Pancreas (tissue), 10 donors: Measurements from ENCODE around the gene DAAM2. TPM values are rescaled to one million over a fixed set of nuclear protein-coding genes. Genes with fewer than 3 reads are reported as not detected.

ENCODE experiments used
- ATAC-seq, 4 donors: fragments of 200-7000 bp; cut with Tn5 transposase; one replicate each; pipeline versions ENCODE4 v1.8.0 to v1.9.1; 2020; ENCODE audit warnings: mild to moderate bottlenecking in 4 of 4, moderate library complexity in 4 of 4
- DNase-seq, 6 donors: peaks; one replicate each; pipeline ENCODE4 v3.0.0-alpha.2; 2020
- FAIRE-seq: peaks from 2 replicates; lab custom pipeline; 2012; peaks lifted over from hg19 to GRCh38; lab: Jason Lieb, UNC
- H3K27ac ChIP-seq, 4 donors: fragments of 200-600 bp; sonication (generic); 1 replicate in 3 of 4; 2 replicates in 1 of 4; pipeline versions ENCODE4 v1.5.0 to v1.8.0; 2020
- H3K27me3 ChIP-seq, 4 donors: fragments of 200-600 bp; one replicate each; pipeline ENCODE4 v1.8.0; 2021
- H3K36me3 ChIP-seq, 3 donors: fragments of 200-600 bp; sonication (generic) in 1 of 3; one replicate each; pipeline versions ENCODE4 v1.5.0 to v1.8.0; 2020 to 2021
- H3K4me1 ChIP-seq, 3 donors: fragments of 200-600 bp; one replicate each; pipeline ENCODE4 v1.8.0; 2021
- H3K4me3 ChIP-seq, 4 donors: fragments of 200-600 bp; sonication (generic) in 2 of 4; one replicate each; pipeline versions ENCODE4 v1.5.0 to v1.8.0; 2020 to 2021
- H3K9me3 ChIP-seq, 4 donors: fragments of 200-600 bp; one replicate each; pipeline ENCODE4 v1.8.0; 2021
- CTCF ChIP-seq, 4 donors: fragments of 200-600 bp; sonication (generic) in 3 of 4; IDR thresholded peaks; one replicate each; pipeline versions ENCODE4 v1.5.0 to v1.8.0; 2021; ENCODE audit warnings: antibody characterized with exemption in 4 of 4
- WGBS, 2 donors: extraction: QIAGEN DNeasy Blood & Tissue Kit; methylation state at CpG; one replicate each; pipeline ENCODE4 v1.1.7; 2013; 5-methylcytosine and 5-hydroxymethylcytosine counted together
- intact Hi-C, 3 donors: fragments of 100-400 bp; cut with DNase I; formaldehyde crosslinking; loops; one replicate each; pipeline versions ENCODE4 v1.11.1 to v1.14.2; 2022
- polyA plus RNA-seq, 2 donors: library from polyadenylated mRNA; stranded (reverse); fragments of 200-250 nt; gene quantifications; one replicate each; pipeline ENCODE4 v1.2.3, GENCODE V29; 2013
- total RNA-seq, 6 donors: library from RNA; stranded (reverse); fragmentation: NEBNext Ultra II Directional in 4 of 6; extraction: Animal tissue kit (Norgen Biotek cat#: 25700) in 4 of 6; gene quantifications; one replicate each; pipeline versions ENCODE4 v1.2.1 to v1.2.4, GENCODE V29; 2021 to 2023
- donor health status: healthy with polysubstance abuse.
- donor health status: DM: no; HTN: no; CAD: no; lungs with moderate emphysema.
- donor health status: DM: no; HTN: no; CAD: no.
- donor health status: control.
- donor health status: control.
- donor health status: Bipolar disorder and iron deficiency.
- donor health status: DM: yes; HTN: yes; CAD: no.
- donor health status: DM: no; HTN: no; CAD: no.
- donor health status: DM: no; HTN: no; CAD: no.
- donor health status: DM: yes; HTN: yes; CAD: no.

Gene DAAM2
- total and polyA plus RNA-seq, 8 donors, result 4.0 to 10.5 (median 7.2) TPM

GRCh38 chr6:39935241-39935640, 143.1 kb downstream of the DAAM2 start:
- Histone ChIP-seq H3K4me1 (peaks cover 0 to 16% (median 0%) of the 10 kb centered on the region in 3 donors), H3K4me3 (no peak overlapping the region), H3K27me3 (no peaks in the 10 kb centered on the region), H3K9me3 (no peaks in the 10 kb centered on the region), H3K27ac (no peak overlapping the region), H3K36me3 (no peaks in the 10 kb centered on the region)
- ATAC-seq (no peak), FAIRE-seq (no peak), DNase-seq (no peak)
- intact Hi-C loops, result no loop called here
- TF ChIP-seq CTCF (IDR thresholded peaks at IDR 0.05), result no peak
- 74 to 76% methylated on average over 2 of the region's 2 CpGs for WGBS, 2 donors

DNA sequence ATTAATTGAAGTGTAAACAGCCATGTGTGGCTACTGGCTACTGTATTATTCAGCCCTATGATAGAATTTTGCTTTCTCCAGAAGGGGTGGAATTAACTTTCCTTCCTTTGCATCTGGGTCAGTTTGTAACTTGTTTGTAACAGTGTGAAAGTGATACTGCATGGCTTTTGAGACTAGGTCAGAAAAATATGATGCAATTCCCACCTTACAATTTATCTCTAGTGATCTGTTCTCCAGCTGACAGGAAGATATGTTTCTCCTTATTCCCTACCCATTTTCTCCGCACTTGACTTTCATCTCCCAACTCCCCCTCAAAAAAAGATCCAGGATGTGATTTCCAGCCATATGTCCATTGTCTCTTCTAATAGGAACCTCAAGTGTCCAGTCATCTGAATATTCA, 144.7 kb downstream of the DAAM2 start:
- intact Hi-C loops, result no loop called here
- H3K4me1 ChIP-seq, result peaks cover 0 to 16% (median 0%) of the 10 kb centered on the region in 3 donors
- no peak for DNase-seq
- TF ChIP-seq CTCF (IDR thresholded peaks at IDR 0.05), result no peak
- H3K4me3 ChIP-seq, result no peak overlapping the region
- no peaks in the 10 kb centered on the region for H3K9me3 ChIP-seq
- no peak overlapping the region for H3K27ac ChIP-seq
- no peak for ATAC-seq
- H3K36me3 ChIP-seq, result no peaks in the 10 kb centered on the region
- FAIRE-seq, result no peak
- H3K27me3 ChIP-seq, result no peaks in the 10 kb centered on the region
- 94 to 96% methylated on average over 1 of the region's 1 CpG for WGBS, 2 donors

- ATAC-seq, result no peak
- 89 to 94% methylated on average over 3 of the region's 3 CpGs for WGBS, 2 donors
These were observed 145.6 kb downstream of the DAAM2 start for GRCh38 chr6:39937686-39938333.

GRCh38 chr6:39938773-39939654, 146.8 kb downstream of the DAAM2 start:
- Histone ChIP-seq H3K27me3 (no peaks in the 10 kb centered on the region), H3K4me3 (no peak overlapping the region), H3K27ac (no peak overlapping the region), H3K36me3 (no peaks in the 10 kb centered on the region), H3K4me1 (peaks cover 0 to 14% (median 0%) of the 10 kb centered on the region in 3 donors), H3K9me3 (no peaks in the 10 kb centered on the region)
- FAIRE-seq (no peak), DNase-seq (no peak), ATAC-seq (no peak)
- no peak for TF ChIP-seq CTCF (IDR thresholded peaks at IDR 0.05)
- intact Hi-C loops, result no loop called here
- WGBS, 2 donors, result 82 to 84% methylated on average over 10 of the region's 10 CpGs

More at GRCh38 chr6:39937686-39938333, 145.6 kb downstream of the DAAM2 start:
- intact Hi-C loops, result no loop called here
- no peak overlapping the region for H3K4me3 ChIP-seq
- H3K4me1 ChIP-seq, result peaks cover 0 to 16% (median 0%) of the 10 kb centered on the region in 3 donors
- no peak for TF ChIP-seq CTCF (IDR thresholded peaks at IDR 0.05)
- H3K9me3 ChIP-seq, result no peaks in the 10 kb centered on the region
- no peaks in the 10 kb centered on the region for H3K36me3 ChIP-seq
- no peak for DNase-seq
- no peaks in the 10 kb centered on the region for H3K27me3 ChIP-seq
- no peak overlapping the region for H3K27ac ChIP-seq
- no peak for FAIRE-seq
